ENCODE data around the gene TMC2.

The TMC2 gene

DNA sequence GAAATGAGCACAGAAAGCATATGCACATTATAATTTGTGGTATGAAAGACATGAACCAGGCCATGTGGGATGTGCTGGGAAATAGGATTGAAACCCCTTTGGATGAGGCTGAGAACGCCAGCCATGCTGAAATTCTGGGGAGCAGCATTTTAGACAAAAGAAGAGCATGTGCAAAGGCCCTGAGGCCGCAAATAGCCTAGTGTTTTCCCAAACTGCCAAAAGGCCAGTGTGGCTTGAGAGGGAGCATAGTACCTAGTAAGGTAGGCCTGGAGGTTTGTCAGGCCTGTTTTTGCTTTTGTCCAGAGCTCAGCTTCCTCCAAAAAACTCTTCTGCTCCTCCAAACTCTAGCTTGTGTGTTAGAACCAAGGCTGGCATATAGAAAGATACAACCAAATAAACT lies 58.7 kb downstream of the TMC2 start:
- DNase-seq, result no peak
- H3K4me3 ChIP-seq (ENCODE audit: low read depth, low read length), result no peak overlapping the region
- no peaks in the 10 kb centered on the region for H3K4me1 ChIP-seq
- no peaks in the 10 kb centered on the region for H3K27me3 ChIP-seq
- H3K9me3 ChIP-seq, result no peaks in the 10 kb centered on the region
- no peaks in the 10 kb centered on the region for H3K36me3 ChIP-seq
- TF ChIP-seq, protein P1, sequence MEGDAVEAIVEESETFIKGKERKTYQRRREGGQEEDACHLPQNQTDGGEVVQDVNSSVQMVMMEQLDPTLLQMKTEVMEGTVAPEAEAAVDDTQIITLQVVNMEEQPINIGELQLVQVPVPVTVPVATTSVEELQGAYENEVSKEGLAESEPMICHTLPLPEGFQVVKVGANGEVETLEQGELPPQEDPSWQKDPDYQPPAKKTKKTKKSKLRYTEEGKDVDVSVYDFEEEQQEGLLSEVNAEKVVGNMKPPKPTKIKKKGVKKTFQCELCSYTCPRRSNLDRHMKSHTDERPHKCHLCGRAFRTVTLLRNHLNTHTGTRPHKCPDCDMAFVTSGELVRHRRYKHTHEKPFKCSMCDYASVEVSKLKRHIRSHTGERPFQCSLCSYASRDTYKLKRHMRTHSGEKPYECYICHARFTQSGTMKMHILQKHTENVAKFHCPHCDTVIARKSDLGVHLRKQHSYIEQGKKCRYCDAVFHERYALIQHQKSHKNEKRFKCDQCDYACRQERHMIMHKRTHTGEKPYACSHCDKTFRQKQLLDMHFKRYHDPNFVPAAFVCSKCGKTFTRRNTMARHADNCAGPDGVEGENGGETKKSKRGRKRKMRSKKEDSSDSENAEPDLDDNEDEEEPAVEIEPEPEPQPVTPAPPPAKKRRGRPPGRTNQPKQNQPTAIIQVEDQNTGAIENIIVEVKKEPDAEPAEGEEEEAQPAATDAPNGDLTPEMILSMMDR (IDR thresholded peaks at IDR 0.05; ENCODE audit: low read depth, low read length), result no peak

- H3K36me3 ChIP-seq, result no peaks in the 10 kb centered on the region
- DNase-seq, result no peak
- H3K4me1 ChIP-seq, result no peaks in the 10 kb centered on the region
- TF ChIP-seq, protein P1 (IDR thresholded peaks at IDR 0.05; ENCODE audit: low read depth, low read length), result no peak
- H3K4me3 ChIP-seq (ENCODE audit: low read depth, low read length), result no peak overlapping the region
- H3K27me3 ChIP-seq, result no peaks in the 10 kb centered on the region
- H3K9me3 ChIP-seq, result no peaks in the 10 kb centered on the region
These were observed 60.4 kb downstream of the TMC2 start for GRCh38 chr20:2596673-2597279.

GRCh38 chr20:2599288-2600006 lies 63.1 kb downstream of the TMC2 start:
- DNase-seq, result no peak
- Histone ChIP-seq H3K27me3 (no peaks in the 10 kb centered on the region), H3K4me1 (peaks cover 6% of the 10 kb centered on the region), H3K36me3 (no peaks in the 10 kb centered on the region), H3K9me3 (no peaks in the 10 kb centered on the region), H3K4me3 (ENCODE audit: low read depth, low read length) (no peak overlapping the region)
- TF ChIP-seq, protein P1 (IDR thresholded peaks at IDR 0.05; ENCODE audit: low read depth, low read length), result no peak

DNA sequence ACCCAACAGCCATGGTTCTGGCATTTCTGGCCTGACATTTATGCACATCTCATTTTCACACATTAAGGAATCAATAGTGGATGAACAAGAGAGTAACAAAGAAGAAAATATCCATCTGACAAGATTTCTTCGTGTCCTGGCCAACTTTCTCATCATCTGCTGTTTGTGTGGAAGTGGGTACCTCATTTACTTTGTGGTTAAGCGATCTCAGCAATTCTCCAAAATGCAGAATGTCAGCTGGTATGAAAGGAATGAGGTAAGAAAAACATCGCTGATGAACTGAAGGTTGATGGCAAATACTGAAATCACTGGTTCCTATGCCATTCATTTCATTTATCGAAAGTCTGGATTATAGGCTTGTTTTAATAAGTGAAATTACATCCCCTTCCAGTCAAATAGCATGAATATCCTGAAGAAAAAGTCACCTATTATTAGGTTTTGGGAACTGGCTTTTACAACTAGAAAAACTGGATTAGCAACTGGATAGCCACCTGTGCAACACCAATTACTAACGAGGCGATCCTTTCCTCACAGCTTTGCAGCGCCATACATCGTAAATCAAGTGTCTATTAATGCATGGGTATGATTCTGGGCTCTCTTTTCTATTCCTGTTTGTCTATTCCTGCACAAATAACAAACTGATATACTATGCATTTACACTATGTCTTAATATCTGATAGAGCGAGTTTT lies 65.8 kb downstream of the TMC2 start:
- DNase-seq, result no peak
- TF ChIP-seq, protein P1 (IDR thresholded peaks at IDR 0.05; ENCODE audit: low read depth, low read length), result no peak
- Histone ChIP-seq H3K36me3 (no peaks in the 10 kb centered on the region), H3K27me3 (no peaks in the 10 kb centered on the region), H3K4me3 (ENCODE audit: low read depth, low read length) (no peak overlapping the region), H3K9me3 (no peaks in the 10 kb centered on the region), H3K4me1 (peaks cover 10% of the 10 kb centered on the region)

GRCh38 chr20:2602746-2603145 lies 66.4 kb downstream of the TMC2 start:
- Histone ChIP-seq H3K4me1 (peaks cover 10% of the 10 kb centered on the region), H3K4me3 (ENCODE audit: low read depth, low read length) (no peak overlapping the region), H3K9me3 (no peaks in the 10 kb centered on the region), H3K27me3 (no peaks in the 10 kb centered on the region), H3K36me3 (no peaks in the 10 kb centered on the region)
- no peak for DNase-seq
- TF ChIP-seq, protein P1 (IDR thresholded peaks at IDR 0.05; ENCODE audit: low read depth, low read length), result no peak

All from BE2C (cell line).